A549 (cell line): ENCODE data around the gene C19orf25.

Source experiments
- CEBPB ChIP-seq, 2 experiments: fragments of >200 bp in 1 of 2; sonication (Bioruptor Twin) in 1 of 2; formaldehyde crosslinking in 1 of 2; IDR thresholded peaks; 2 replicates each; pipeline ENCODE4 v1.6.1; 2012 to 2016
- CTCF ChIP-seq: fragments of >200 bp; sonication (Bioruptor Twin); formaldehyde crosslinking; IDR thresholded peaks from 3 replicates; pipeline ENCODE4 v1.5.1; 2016

- TF ChIP-seq CTCF (no peak), CEBPB (IDR thresholded peaks at IDR 0.05) (no peak)
Measured at GRCh38 chr19:1434577-1435060, 44.4 kb downstream of the C19orf25 start.
